ENCODE results near the gene TK2. TPM values are rescaled to one million over a fixed set of nuclear protein-coding genes. Genes with fewer than 3 reads are reported as not detected.

The TK2 gene
- total RNA-seq, 1 donor from 2014 or later = 4.5 TPM

DNA sequence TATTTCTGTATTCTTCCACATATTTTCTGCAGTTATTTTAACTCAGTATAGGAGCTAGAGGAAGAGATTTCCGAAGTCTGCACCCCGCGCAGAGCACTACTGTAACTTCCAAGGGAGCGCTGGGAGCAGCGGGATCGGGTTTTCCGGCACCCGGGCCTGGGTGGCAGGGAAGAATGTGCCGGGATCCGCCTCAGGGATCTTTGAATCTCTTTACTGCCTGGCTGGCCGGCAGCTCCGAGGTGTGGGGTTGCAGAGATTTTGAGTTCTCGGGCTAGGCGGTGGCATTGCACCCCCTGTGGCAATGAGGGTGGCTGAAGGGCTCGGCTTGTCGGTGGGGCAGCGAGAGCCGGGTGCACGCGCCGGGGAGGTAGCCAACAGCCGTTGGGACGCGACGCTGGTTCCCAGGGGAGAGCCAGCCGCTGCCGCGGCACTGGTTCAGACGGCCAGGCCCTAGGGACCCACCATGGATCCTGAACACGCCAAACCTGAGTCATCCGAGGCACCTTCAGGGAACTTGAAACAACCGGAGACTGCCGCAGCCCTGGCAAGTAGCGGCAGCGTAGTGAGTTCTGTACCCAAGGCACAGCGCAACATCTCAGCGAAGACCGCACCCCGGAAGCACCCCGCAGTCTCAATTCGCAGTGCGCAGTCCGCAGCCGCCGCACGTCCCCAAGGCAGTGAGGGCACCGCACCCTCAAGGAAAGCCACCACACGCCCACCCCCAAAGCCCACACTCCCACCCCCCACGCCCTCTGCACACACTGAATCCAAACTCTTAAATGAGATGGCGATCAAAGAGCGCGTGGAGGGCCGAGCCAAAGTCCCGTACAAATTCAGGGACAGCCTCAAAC, 16.4 kb upstream of the TK2 start, which contains the start of gene CMTM1:
Gene CMTM1, plus strand, starts transcription at position 389 of the 851 bp plus-strand sequence. Its CDS starts 75 bp downstream, at position 464.
- DNase-seq = no peak
- no peak within 1 kb of the TSS for H3K27ac Mint-ChIP-seq (ENCODE audit: unreplicated experiment)
- H3K4me1 Mint-ChIP-seq (ENCODE audit: low read depth, unreplicated experiment) = no peaks in the 10 kb centered on the region
- no peaks in the 10 kb centered on the region for H3K9me3 Mint-ChIP-seq (ENCODE audit: unreplicated experiment)
- TF ChIP-seq, protein P1, sequence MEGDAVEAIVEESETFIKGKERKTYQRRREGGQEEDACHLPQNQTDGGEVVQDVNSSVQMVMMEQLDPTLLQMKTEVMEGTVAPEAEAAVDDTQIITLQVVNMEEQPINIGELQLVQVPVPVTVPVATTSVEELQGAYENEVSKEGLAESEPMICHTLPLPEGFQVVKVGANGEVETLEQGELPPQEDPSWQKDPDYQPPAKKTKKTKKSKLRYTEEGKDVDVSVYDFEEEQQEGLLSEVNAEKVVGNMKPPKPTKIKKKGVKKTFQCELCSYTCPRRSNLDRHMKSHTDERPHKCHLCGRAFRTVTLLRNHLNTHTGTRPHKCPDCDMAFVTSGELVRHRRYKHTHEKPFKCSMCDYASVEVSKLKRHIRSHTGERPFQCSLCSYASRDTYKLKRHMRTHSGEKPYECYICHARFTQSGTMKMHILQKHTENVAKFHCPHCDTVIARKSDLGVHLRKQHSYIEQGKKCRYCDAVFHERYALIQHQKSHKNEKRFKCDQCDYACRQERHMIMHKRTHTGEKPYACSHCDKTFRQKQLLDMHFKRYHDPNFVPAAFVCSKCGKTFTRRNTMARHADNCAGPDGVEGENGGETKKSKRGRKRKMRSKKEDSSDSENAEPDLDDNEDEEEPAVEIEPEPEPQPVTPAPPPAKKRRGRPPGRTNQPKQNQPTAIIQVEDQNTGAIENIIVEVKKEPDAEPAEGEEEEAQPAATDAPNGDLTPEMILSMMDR (IDR thresholded peaks at IDR 0.05; ENCODE audit: partially characterized antibody, unreplicated experiment) = no peak
- no peaks in the 10 kb centered on the region for H3K27me3 Mint-ChIP-seq (ENCODE audit: unreplicated experiment)
- no peaks in the 10 kb centered on the region for H3K36me3 Mint-ChIP-seq (ENCODE audit: unreplicated experiment)
- no peak within 1 kb of the TSS for H3K4me3 Mint-ChIP-seq (ENCODE audit: unreplicated experiment)

DNA sequence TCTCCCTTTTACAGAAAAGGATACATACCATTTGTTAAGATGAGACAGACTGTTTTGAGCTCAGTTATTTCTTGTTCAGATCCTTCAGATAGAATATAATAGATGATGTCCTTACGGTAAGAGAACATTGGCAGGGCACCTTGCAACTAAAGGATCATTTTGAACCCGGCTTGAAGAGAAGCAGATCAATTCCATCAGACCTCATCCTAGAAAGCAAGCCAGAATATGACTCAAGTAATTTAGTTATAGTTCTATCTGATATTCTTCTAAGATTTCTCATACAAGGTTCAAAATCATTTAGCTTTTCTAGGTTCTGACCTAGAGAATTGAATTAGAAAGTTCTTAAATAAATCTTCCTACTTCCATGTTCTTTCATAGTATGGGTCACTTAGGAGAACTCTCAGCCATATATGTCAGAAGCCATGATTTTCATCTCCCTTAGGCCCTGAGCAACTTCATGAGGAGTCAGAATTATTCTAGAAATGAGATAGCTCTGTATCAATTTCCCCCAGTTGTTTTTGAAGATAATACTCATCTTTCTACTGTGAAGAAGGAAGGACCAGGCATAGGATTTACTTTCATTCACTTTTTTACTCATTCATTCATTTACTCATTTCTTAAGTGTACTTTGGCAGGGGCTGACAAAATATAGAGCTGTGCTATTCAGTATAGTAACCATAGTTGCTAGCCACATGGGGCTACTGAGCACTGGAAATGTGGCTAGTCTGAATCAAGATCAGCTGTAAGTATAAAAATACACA, 13.8 kb upstream of the TK2 start:
- no peak overlapping the region for H3K4me3 Mint-ChIP-seq (ENCODE audit: unreplicated experiment)
- DNase-seq = no peak

DNA sequence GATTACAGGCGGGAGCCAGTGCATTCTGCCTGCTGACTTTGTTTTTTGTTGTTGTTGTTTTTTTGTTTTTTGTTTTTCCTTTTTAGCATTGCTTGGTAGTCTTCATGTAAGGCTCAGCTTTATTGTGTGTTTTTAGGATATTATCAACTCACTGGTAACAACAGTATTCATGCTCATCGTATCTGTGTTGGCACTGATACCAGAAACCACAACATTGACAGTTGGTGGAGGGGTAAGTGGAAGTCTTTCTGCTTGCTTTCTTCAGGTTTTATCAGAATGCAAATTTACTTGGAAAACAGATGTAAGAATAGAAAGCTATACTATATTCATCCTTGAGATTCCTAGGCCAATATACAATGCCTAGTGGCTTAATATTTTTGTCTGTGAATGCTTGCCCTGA, 13.1 kb upstream of the TK2 start:
- no peak overlapping the region for H3K27ac Mint-ChIP-seq (ENCODE audit: unreplicated experiment)
- peaks cover 2% of the 10 kb centered on the region for H3K9me3 Mint-ChIP-seq (ENCODE audit: unreplicated experiment)
- TF ChIP-seq, protein P1 (IDR thresholded peaks at IDR 0.05; ENCODE audit: partially characterized antibody, unreplicated experiment) = no peak

More for the DNA sequence above, 13.8 kb upstream of the TK2 start:
- Mint-ChIP-seq H3K27ac (ENCODE audit: unreplicated experiment) (no peak overlapping the region), H3K9me3 (ENCODE audit: unreplicated experiment) (peaks cover 2% of the 10 kb centered on the region), H3K36me3 (ENCODE audit: unreplicated experiment) (no peaks in the 10 kb centered on the region), H3K4me1 (ENCODE audit: low read depth, unreplicated experiment) (peaks cover 2% of the 10 kb centered on the region), H3K27me3 (ENCODE audit: unreplicated experiment) (no peaks in the 10 kb centered on the region)
- TF ChIP-seq, protein P1 (IDR thresholded peaks at IDR 0.05; ENCODE audit: partially characterized antibody, unreplicated experiment) = no peak

DNA sequence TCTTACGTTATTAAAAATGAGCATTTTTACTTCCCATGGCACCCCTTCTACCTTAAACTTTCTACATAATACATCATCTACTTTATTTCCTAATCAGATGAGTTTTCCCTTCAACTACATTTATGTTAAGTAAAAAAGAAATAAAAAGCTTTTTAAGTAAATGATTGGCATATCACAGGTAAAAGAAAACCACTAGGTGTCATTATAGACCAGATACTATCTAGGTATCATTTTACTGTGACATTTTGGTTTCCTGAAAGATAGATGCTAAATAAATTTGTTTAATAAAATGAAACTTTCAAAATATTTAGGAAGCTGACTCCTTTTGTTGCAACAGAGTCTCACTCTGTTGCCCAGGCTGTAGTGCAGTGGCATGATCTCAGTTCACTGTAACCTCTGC, 12.5 kb upstream of the TK2 start:
- Mint-ChIP-seq H3K27me3 (ENCODE audit: unreplicated experiment) (no peaks in the 10 kb centered on the region), H3K4me1 (ENCODE audit: low read depth, unreplicated experiment) (peaks cover 2% of the 10 kb centered on the region), H3K4me3 (ENCODE audit: unreplicated experiment) (no peak overlapping the region), H3K27ac (ENCODE audit: unreplicated experiment) (no peak overlapping the region), H3K9me3 (ENCODE audit: unreplicated experiment) (peaks cover 2% of the 10 kb centered on the region), H3K36me3 (ENCODE audit: unreplicated experiment) (no peaks in the 10 kb centered on the region)
- TF ChIP-seq, protein P1 (IDR thresholded peaks at IDR 0.05; ENCODE audit: partially characterized antibody, unreplicated experiment) = no peak
- DNase-seq = no peak

More for the DNA sequence above, 13.1 kb upstream of the TK2 start:
- H3K36me3 Mint-ChIP-seq (ENCODE audit: unreplicated experiment) = no peaks in the 10 kb centered on the region
- DNase-seq = no peak
- no peak overlapping the region for H3K4me3 Mint-ChIP-seq (ENCODE audit: unreplicated experiment)
- H3K27me3 Mint-ChIP-seq (ENCODE audit: unreplicated experiment) = no peaks in the 10 kb centered on the region
- peaks cover 2% of the 10 kb centered on the region for H3K4me1 Mint-ChIP-seq (ENCODE audit: low read depth, unreplicated experiment)
